ENCODE measurements around the gene POLR2F.

Gene POLR2F

GRCh38 chr22:38016182-38017151 lies 63.0 kb downstream of the POLR2F start:
- H2BK5ac ChIP-seq (ENCODE audit: low read length), result peak overlapping the region; percentile 11
- peak overlapping the region; percentile 96 for H2AK5ac ChIP-seq (ENCODE audit: low read depth, low read length)
- H3K79me1 ChIP-seq (ENCODE audit: low read depth, low read length), result peaks cover 2% of the 10 kb centered on the region
- H2BK15ac ChIP-seq (ENCODE audit: low read length), result peak overlapping the region; percentile 99
- H3K27ac ChIP-seq (replicated peaks; ENCODE audit: low read length), result peak overlapping the region; percentile 75
- H3K4me1 ChIP-seq (ENCODE audit: control insufficient read depth in 2 of 2, insufficient read depth in 1 of 2, low read depth in 1 of 2, low read length in 2 of 2), result peaks cover 9 to 29% of the 10 kb centered on the region in 2 donors
- peak overlapping the region; percentile 77 for H2BK12ac ChIP-seq (ENCODE audit: low read length)
- H4K91ac ChIP-seq (ENCODE audit: low read depth, low read length, poor library complexity), result no peak overlapping the region
- H3K18ac ChIP-seq (ENCODE audit: low read length), result peak overlapping the region; percentile 95
- H3K9ac ChIP-seq (ENCODE audit: low read depth, low read length, poor library complexity), result peak overlapping the region; percentile 54
- H3K23ac ChIP-seq (ENCODE audit: low read depth, low read length, poor library complexity), result no peak overlapping the region
- H3K27me3 ChIP-seq (ENCODE audit: control insufficient read depth in 3 of 3, insufficient read depth in 3 of 3, low read depth in 1 of 3, low read length in 3 of 3), result no peaks in the 10 kb centered on the region
- H3K4me2 ChIP-seq (ENCODE audit: insufficient read depth, low read length, poor library complexity, severe bottlenecking), result no peak overlapping the region
- no peak overlapping the region for H4K8ac ChIP-seq (ENCODE audit: low read depth, low read length)
- WGBS, 2 donors (ENCODE audit: extremely low coverage in 2 of 2, insufficient read length in 2 of 2, insufficient replicate concordance in 1 of 2), result no CpG with 5 or more reads among the region's 33 CpGs
- peak overlapping the region; percentile 96 for H2AFZ ChIP-seq (ENCODE audit: low read length)
- H3K36me3 ChIP-seq (replicated peaks in 1 of 2; ENCODE audit: control insufficient read depth in 2 of 2, insufficient read depth in 2 of 2, low read length in 2 of 2), result no peaks in the 10 kb centered on the region
- H3K9me3 ChIP-seq (replicated peaks in 1 of 2; ENCODE audit: control insufficient read depth in 2 of 2, insufficient read depth in 1 of 2, low read depth in 1 of 2, low read length in 2 of 2), result no peaks in the 10 kb centered on the region
- H2BK120ac ChIP-seq (ENCODE audit: low read depth, low read length), result peak overlapping the region; percentile 95
- peak; percentile 44 for DNase-seq (ENCODE audit: low spot score)
- H3K14ac ChIP-seq (ENCODE audit: low read length), result no peak overlapping the region
- H3K4ac ChIP-seq (ENCODE audit: low read length), result peak overlapping the region; percentile 93
- H3K4me3 ChIP-seq (ENCODE audit: low read length in 2 of 2), result no peak overlapping the region

DNA sequence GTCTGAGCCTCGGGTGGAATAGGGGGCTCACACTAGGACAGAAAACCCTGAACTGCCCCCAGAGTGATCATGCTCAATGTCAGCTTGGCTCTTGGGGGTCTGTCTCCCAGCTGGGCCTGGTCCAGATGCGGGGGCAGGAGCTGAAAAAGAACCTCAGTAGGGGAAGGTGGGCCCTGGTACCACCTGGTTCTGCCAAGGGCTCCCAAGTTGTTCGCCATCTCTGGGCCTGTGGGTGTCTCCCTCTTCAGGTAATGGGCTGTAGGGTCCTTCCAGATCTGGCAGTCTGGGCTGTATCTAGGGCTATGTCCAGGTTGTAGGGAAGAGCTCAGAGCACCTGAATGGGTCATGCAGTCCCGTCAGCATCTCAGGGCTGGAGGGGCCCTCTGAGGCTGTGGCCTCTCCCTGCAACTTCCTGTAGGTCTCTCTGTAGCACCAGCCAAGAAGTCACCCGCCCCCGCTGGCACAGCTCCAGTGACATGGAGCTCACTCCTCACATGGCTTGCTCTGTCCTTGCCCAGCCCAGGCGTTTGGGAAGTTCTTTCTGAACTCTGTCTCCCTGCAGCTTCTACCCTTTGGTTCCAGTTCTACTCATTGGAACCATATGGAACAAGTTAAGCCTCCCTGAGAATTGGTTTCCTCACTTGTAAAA lies 63.9 kb downstream of the POLR2F start:
- no peak for DNase-seq (ENCODE audit: low spot score)
- peak overlapping the region; percentile 95 for H3K18ac ChIP-seq (ENCODE audit: low read length)
- H2AK5ac ChIP-seq (ENCODE audit: low read depth, low read length), result peak overlapping the region; percentile 96
- peak overlapping the region; percentile 96 for H2AFZ ChIP-seq (ENCODE audit: low read length)
- no peaks in the 10 kb centered on the region for H3K27me3 ChIP-seq (ENCODE audit: control insufficient read depth in 3 of 3, insufficient read depth in 3 of 3, low read depth in 1 of 3, low read length in 3 of 3)
- no peak overlapping the region for H3K14ac ChIP-seq (ENCODE audit: low read length)
- peak overlapping the region; percentile 75 for H3K27ac ChIP-seq (replicated peaks; ENCODE audit: low read length)
- H3K4me1 ChIP-seq (ENCODE audit: control insufficient read depth in 2 of 2, insufficient read depth in 1 of 2, low read depth in 1 of 2, low read length in 2 of 2), result peaks cover 11 to 29% of the 10 kb centered on the region in 2 donors
- peak overlapping the region; percentile 28 for H3K23ac ChIP-seq (ENCODE audit: low read depth, low read length, poor library complexity)
- H3K4me3 ChIP-seq (ENCODE audit: low read length in 2 of 2), result no peak overlapping the region
- H3K36me3 ChIP-seq (replicated peaks in 1 of 2; ENCODE audit: control insufficient read depth in 2 of 2, insufficient read depth in 2 of 2, low read length in 2 of 2), result no peaks in the 10 kb centered on the region
- no peaks in the 10 kb centered on the region for H3K9me3 ChIP-seq (replicated peaks in 1 of 2; ENCODE audit: control insufficient read depth in 2 of 2, insufficient read depth in 1 of 2, low read depth in 1 of 2, low read length in 2 of 2)
- peak overlapping the region; percentile 67 for H2BK12ac ChIP-seq (ENCODE audit: low read length)
- H2BK5ac ChIP-seq (ENCODE audit: low read length), result peak overlapping the region; percentile 11
- peak overlapping the region; percentile 95 for H2BK120ac ChIP-seq (ENCODE audit: low read depth, low read length)
- peak overlapping the region; percentile 93 for H3K4ac ChIP-seq (ENCODE audit: low read length)
- H3K79me1 ChIP-seq (ENCODE audit: low read depth, low read length), result peaks cover 2% of the 10 kb centered on the region
- peak overlapping the region; percentile 66 for H3K9ac ChIP-seq (ENCODE audit: low read depth, low read length, poor library complexity)
- peak overlapping the region; percentile 99 for H2BK15ac ChIP-seq (ENCODE audit: low read length)
- H4K8ac ChIP-seq (ENCODE audit: low read depth, low read length), result peak overlapping the region; percentile 87
- H3K4me2 ChIP-seq (ENCODE audit: insufficient read depth, low read length, poor library complexity, severe bottlenecking), result no peak overlapping the region
- no CpG with 5 or more reads among the region's 7 CpGs for whole genome bisulfite sequencing, 2 donors (ENCODE audit: extremely low coverage in 2 of 2, insufficient read length in 2 of 2, insufficient replicate concordance in 1 of 2)
- H4K91ac ChIP-seq (ENCODE audit: low read depth, low read length, poor library complexity), result peak overlapping the region; percentile 0

- peak overlapping the region; percentile 96 for H2AK5ac ChIP-seq (ENCODE audit: low read depth, low read length)
- peak overlapping the region; percentile 99 for H2BK15ac ChIP-seq (ENCODE audit: low read length)
- no peaks in the 10 kb centered on the region for H3K27me3 ChIP-seq (ENCODE audit: control insufficient read depth in 3 of 3, insufficient read depth in 3 of 3, low read depth in 1 of 3, low read length in 3 of 3)
- no peak overlapping the region for H3K4me2 ChIP-seq (ENCODE audit: insufficient read depth, low read length, poor library complexity, severe bottlenecking)
- H3K36me3 ChIP-seq (replicated peaks in 1 of 2; ENCODE audit: control insufficient read depth in 2 of 2, insufficient read depth in 2 of 2, low read length in 2 of 2), result no peaks in the 10 kb centered on the region
- no peak overlapping the region for H3K4ac ChIP-seq (ENCODE audit: low read length)
- no peak overlapping the region for H3K27ac ChIP-seq (replicated peaks; ENCODE audit: low read length)
- no peak for DNase-seq (ENCODE audit: low spot score)
- peaks cover 2% of the 10 kb centered on the region for H3K79me1 ChIP-seq (ENCODE audit: low read depth, low read length)
- no peak overlapping the region for H4K8ac ChIP-seq (ENCODE audit: low read depth, low read length)
- no peak overlapping the region for H3K9ac ChIP-seq (ENCODE audit: low read depth, low read length, poor library complexity)
- H3K4me1 ChIP-seq (ENCODE audit: control insufficient read depth in 2 of 2, insufficient read depth in 1 of 2, low read depth in 1 of 2, low read length in 2 of 2), result peaks cover 11 to 29% of the 10 kb centered on the region in 2 donors
- peak overlapping the region; percentile 43 for H2BK120ac ChIP-seq (ENCODE audit: low read depth, low read length)
- no peak overlapping the region for H3K4me3 ChIP-seq (ENCODE audit: low read length in 2 of 2)
- peak overlapping the region; percentile 87 for H3K18ac ChIP-seq (ENCODE audit: low read length)
- no peak overlapping the region for H3K23ac ChIP-seq (ENCODE audit: low read depth, low read length, poor library complexity)
- H3K9me3 ChIP-seq (replicated peaks in 1 of 2; ENCODE audit: control insufficient read depth in 2 of 2, insufficient read depth in 1 of 2, low read depth in 1 of 2, low read length in 2 of 2), result no peaks in the 10 kb centered on the region
- peak overlapping the region; percentile 60 for H2BK12ac ChIP-seq (ENCODE audit: low read length)
- no peak overlapping the region for H2BK5ac ChIP-seq (ENCODE audit: low read length)
- H3K14ac ChIP-seq (ENCODE audit: low read length), result no peak overlapping the region
- no peak overlapping the region for H4K91ac ChIP-seq (ENCODE audit: low read depth, low read length, poor library complexity)
- WGBS, 2 donors (ENCODE audit: extremely low coverage in 2 of 2, insufficient read length in 2 of 2, insufficient replicate concordance in 1 of 2), result no CpG with 5 or more reads among the region's 12 CpGs
- no peak overlapping the region for H2AFZ ChIP-seq (ENCODE audit: low read length)
Measured at GRCh38 chr22:38017939-38018885, 64.7 kb downstream of the POLR2F start.

Data from neuronal stem cell (in vitro differentiated cells).